Keratinocyte (primary cell): ENCODE results near the gene SEC11A. TPM values are rescaled to one million over a fixed set of nuclear protein-coding genes. Genes with fewer than 3 reads are reported as not detected.

Experiments
- DNase-seq: peaks from one replicate; pipeline ENCODE4 v3.0.0-alpha.2; 2011; ENCODE audit warnings: low read depth, missing footprints, low spot score
- FAIRE-seq: peaks from 2 replicates; lab custom pipeline; 2011; peaks lifted over from hg19 to GRCh38; lab: Jason Lieb, UNC
- H2AFZ ChIP-seq: 2 replicates; pipeline ENCODE4 v1.6.0; 2012; ENCODE audit warnings: low read length, control low read depth, inconsistent platforms; ENCODE audit not compliant: control insufficient read depth
- H3K27ac ChIP-seq: 2 replicates; pipeline ENCODE4 v1.5.1; 2011; ENCODE audit warnings: low read length; ENCODE audit not compliant: control insufficient read depth, insufficient read depth
- H3K27me3 ChIP-seq: 3 replicates; pipeline ENCODE4 v1.6.0; 2011; ENCODE audit warnings: low read length; ENCODE audit not compliant: control insufficient read depth, insufficient read depth; ENCODE audit errors: extremely low read depth
- H3K36me3 ChIP-seq, 2 experiments: 2 replicates in 1 of 2; 3 replicates in 1 of 2; pipeline ENCODE4 v1.5.1; 2011; ENCODE audit warnings: low read length in 2 of 2, mild to moderate bottlenecking in 1 of 2; ENCODE audit not compliant: control insufficient read depth in 2 of 2, insufficient read depth in 2 of 2; ENCODE audit errors: extremely low read depth in 1 of 2
- H3K4me1 ChIP-seq: 3 replicates; pipeline ENCODE4 v1.5.1; 2011; ENCODE audit warnings: low read length; ENCODE audit not compliant: control insufficient read depth, insufficient read depth; ENCODE audit errors: extremely low read depth
- H3K4me2 ChIP-seq: 3 replicates; pipeline ENCODE4 v1.6.0; 2011; ENCODE audit warnings: low read depth, low read length; ENCODE audit not compliant: control insufficient read depth, insufficient read depth; ENCODE audit errors: extremely low read depth
- H3K4me3 ChIP-seq, 3 experiments: fragments of 200-600 bp in 1 of 3; sonication (generic) in 1 of 3; 2 replicates in 2 of 3; 3 replicates in 1 of 3; pipeline ENCODE4 v1.5.1; 2011 to 2016; ENCODE audit warnings: low read length in 3 of 3, mild to moderate bottlenecking in 3 of 3, control low read depth in 2 of 3, inconsistent platforms in 1 of 3, low read depth in 1 of 3, mixed read lengths in 1 of 3, mixed run types in 1 of 3, moderate library complexity in 1 of 3; ENCODE audit not compliant: control insufficient read depth in 2 of 3, insufficient read depth in 2 of 3; ENCODE audit errors: extremely low read depth in 1 of 3
- H3K79me2 ChIP-seq: 2 replicates; pipeline ENCODE4 v1.6.0; 2012; ENCODE audit warnings: low read length; ENCODE audit not compliant: control insufficient read depth, insufficient read depth
- H3K9ac ChIP-seq: 3 replicates; pipeline ENCODE4 v1.6.0; 2011; ENCODE audit warnings: low read length; ENCODE audit not compliant: control insufficient read depth, insufficient read depth; ENCODE audit errors: extremely low read depth
- H3K9me1 ChIP-seq: 3 replicates; pipeline ENCODE4 v1.6.0; 2011; ENCODE audit warnings: low read length; ENCODE audit not compliant: control insufficient read depth, insufficient read depth; ENCODE audit errors: extremely low read depth
- H3K9me3 ChIP-seq: 2 replicates; pipeline ENCODE4 v1.5.1; 2012; ENCODE audit warnings: low read depth, low read length; ENCODE audit not compliant: control insufficient read depth
- H4K20me1 ChIP-seq: 3 replicates; pipeline ENCODE4 v1.6.0; 2011; ENCODE audit warnings: low read length; ENCODE audit not compliant: control insufficient read depth, insufficient read depth; ENCODE audit errors: extremely low read depth
- EZH2 ChIP-seq: IDR thresholded peaks from one replicate; pipeline ENCODE4 v1.6.1; 2012; ENCODE audit warnings: inconsistent platforms, mild to moderate bottlenecking, low read length, moderate library complexity
- dilution Hi-C: fragments of 300-500 bp; cut with MboI; formaldehyde crosslinking; loops from one replicate; pipeline ENCODE4 v1.7.0; 2020; ENCODE audit warnings: low sequenced_read_pairs; ENCODE audit not compliant: extremely low pct_ligation_motif_present
- polyA plus RNA-seq, 5 experiments: library from polyadenylated mRNA; depleted of rRNA in 3 of 5; stranded (reverse) in 3 of 5; stranded (forward) in 1 of 5; unstranded in 1 of 5; fragments of >200 nt; gene quantifications; 1 replicate in 1 of 5; 2 replicates in 3 of 5; 3 replicates in 1 of 5; pipeline versions ENCODE4 v1.2.1 to v1.2.3, GENCODE V29; 2011 to 2012; ENCODE audit warnings: missing spikeins in 2 of 5, low read depth in 1 of 5, low replicate concordance in 1 of 5
- TF ChIP-seq, protein P1 (sequence below), 3 experiments: IDR thresholded peaks in 1 of 3; conservative IDR thresholded peaks in 1 of 3; optimal IDR thresholded peaks in 1 of 3; 2 replicates in 2 of 3; 3 replicates in 1 of 3; pipeline versions ENCODE3 to v1.5.1; 2011; ENCODE audit warnings: low read length in 3 of 3, mild to moderate bottlenecking in 3 of 3, moderate library complexity in 2 of 3, control low read depth in 1 of 3, inconsistent platforms in 1 of 3; ENCODE audit not compliant: insufficient read depth in 2 of 3; ENCODE audit errors: extremely low read depth in 1 of 3

SEC11A gene
- polyA plus RNA-seq, 1 donor (not counting 4 experiments of a cell fraction or from before 2014, with no cell fraction given) = 195 TPM

DNA sequence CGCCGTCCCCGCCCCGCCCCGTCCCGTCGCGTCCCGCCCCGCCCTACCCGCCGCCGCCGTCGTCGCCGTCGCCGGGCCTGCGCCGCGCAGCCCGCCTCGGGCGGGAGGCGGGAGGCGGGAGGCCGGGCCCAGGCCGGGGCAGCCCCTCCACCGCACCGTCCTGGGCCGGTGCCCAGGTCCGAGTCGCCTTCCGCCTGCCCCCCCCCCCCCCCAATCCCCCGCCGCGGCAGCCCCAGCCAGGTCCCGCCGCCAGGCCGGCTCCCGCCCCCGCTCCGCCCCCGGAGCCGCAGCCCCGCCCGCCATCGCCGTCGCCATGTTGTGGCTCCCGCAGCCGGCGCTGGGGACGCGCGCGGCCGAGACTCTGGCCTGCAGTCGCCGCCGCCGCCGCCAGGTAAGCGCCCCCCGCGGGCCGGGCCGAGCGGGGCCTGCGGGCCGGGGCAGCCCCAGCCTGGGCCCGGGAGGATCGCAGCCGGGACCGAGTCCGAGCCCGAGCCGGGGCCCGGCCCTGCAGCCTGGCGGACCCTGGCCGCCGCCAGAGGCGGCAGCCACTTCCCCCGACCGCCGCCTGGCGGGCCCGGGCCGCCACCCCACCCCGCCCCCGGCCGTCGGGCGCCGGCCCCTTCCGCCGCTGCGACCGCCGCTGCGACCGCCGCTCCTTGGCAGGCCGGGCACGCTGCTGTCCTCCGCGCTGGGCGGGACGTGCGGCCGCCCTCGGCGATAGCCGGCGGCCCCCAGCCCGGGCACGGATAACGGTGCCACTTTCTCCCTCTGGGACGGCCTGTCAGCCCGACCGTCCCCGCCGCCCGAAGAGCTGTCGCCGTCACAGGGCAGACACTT lies 32.6 kb upstream of the SEC11A start, which contains the start of gene ZNF592:
Gene ZNF592, plus strand, starts transcription at position 319 of the 837 bp plus-strand sequence. CDS start 34,084 bp downstream, outside the sequence.
- dilution Hi-C loops = no loop called here
- peaks cover 9% of the 10 kb centered on the region for H3K4me1 ChIP-seq

DNA sequence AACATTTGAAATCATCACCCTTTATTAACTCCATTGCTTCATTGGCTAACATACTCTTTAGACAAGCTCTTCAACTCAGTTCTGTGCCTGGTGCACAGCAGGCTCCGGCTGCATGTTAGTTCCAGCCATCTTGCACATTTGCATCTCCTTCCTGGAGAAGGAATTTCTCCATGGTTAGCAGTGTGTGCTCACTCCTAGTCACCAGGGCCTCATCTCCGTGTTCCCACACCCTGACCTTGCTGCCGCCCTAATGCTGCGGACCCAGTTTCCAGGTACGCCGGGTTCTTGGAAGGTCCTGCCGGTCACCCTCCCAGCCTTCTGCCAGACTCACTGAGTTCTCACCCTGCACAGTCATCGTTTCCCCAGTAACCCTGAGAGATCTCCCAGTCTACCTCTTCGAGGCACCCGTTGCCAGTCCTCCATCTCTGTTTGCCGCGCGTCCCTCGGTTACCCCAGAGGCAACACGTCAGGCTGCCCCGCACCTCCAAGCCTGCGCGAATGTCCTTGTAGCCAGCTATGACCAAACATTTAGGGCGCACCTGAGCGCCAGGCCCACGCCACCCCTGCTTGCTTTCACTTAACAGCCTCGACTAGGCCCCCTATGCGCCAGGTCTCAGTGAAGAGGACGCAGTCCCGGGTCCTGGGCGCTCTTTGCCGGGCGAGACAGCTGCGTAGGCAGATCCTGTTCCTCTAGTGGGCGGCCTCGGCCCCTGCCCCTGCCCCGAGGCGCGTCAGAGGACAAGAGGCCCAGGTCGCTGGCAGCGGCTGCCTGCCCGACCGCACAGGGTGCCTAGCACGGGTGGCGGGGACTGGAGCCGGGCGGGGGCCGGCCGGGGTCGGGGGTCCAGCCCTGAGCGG lies 31.7 kb upstream of the SEC11A start:
- Histone ChIP-seq H3K36me3 (no peaks in the 10 kb centered on the region), H2AFZ (peak overlapping the region; percentile 82), H3K4me1 (peaks cover 9% of the 10 kb centered on the region), H3K9me1 (peaks cover 2% of the 10 kb centered on the region), H3K4me3 (peak overlapping the region; percentile 50 to 67 (median 58)), H3K9ac (peak overlapping the region; percentile 89), H3K27ac (peak overlapping the region; percentile 75), H3K27me3 (no peaks in the 10 kb centered on the region), H3K79me2 (peaks cover 39% of the 10 kb centered on the region), H4K20me1 (peaks cover 3% of the 10 kb centered on the region), H3K4me2 (peak overlapping the region; percentile 80), H3K9me3 (no peaks in the 10 kb centered on the region)
- FAIRE-seq (no peak), DNase-seq (no peak)
- no peak for TF ChIP-seq EZH2
- TF ChIP-seq, protein P1, sequence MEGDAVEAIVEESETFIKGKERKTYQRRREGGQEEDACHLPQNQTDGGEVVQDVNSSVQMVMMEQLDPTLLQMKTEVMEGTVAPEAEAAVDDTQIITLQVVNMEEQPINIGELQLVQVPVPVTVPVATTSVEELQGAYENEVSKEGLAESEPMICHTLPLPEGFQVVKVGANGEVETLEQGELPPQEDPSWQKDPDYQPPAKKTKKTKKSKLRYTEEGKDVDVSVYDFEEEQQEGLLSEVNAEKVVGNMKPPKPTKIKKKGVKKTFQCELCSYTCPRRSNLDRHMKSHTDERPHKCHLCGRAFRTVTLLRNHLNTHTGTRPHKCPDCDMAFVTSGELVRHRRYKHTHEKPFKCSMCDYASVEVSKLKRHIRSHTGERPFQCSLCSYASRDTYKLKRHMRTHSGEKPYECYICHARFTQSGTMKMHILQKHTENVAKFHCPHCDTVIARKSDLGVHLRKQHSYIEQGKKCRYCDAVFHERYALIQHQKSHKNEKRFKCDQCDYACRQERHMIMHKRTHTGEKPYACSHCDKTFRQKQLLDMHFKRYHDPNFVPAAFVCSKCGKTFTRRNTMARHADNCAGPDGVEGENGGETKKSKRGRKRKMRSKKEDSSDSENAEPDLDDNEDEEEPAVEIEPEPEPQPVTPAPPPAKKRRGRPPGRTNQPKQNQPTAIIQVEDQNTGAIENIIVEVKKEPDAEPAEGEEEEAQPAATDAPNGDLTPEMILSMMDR (optimal IDR thresholded peaks at IDR 0.05 in 1 of 3, IDR thresholded peaks at IDR 0.05 in 1 of 3, conservative IDR thresholded peaks at IDR 0.05 in 1 of 3; ENCODE audit: extremely low read depth in 1 of 3, insufficient read depth in 2 of 3, low read length in 3 of 3) = no peak
- dilution Hi-C loops = no loop called here

More for the DNA sequence above, 32.6 kb upstream of the SEC11A start, which contains the start of gene ZNF592:
- Histone ChIP-seq H3K27me3 (no peaks in the 10 kb centered on the region), H3K9me1 (peaks cover 3% of the 10 kb centered on the region), H4K20me1 (peaks cover 3% of the 10 kb centered on the region), H3K4me3 (peak within 1 kb of the TSS; percentile 91 to 97 (median 91)), H3K9me3 (no peaks in the 10 kb centered on the region), H3K4me2 (peak within 1 kb of the TSS; percentile 80), H2AFZ (peak within 1 kb of the TSS; percentile 82), H3K9ac (peak within 1 kb of the TSS; percentile 89), H3K36me3 (no peaks in the 10 kb centered on the region), H3K27ac (peak within 1 kb of the TSS; percentile 75), H3K79me2 (peaks cover 47% of the 10 kb centered on the region)
- TF ChIP-seq, protein P1 (optimal IDR thresholded peaks at IDR 0.05 in 1 of 3, IDR thresholded peaks at IDR 0.05 in 1 of 3, conservative IDR thresholded peaks at IDR 0.05 in 1 of 3; ENCODE audit: extremely low read depth in 1 of 3, insufficient read depth in 2 of 3, low read length in 3 of 3) = peak in 2 of 3 experiments; percentile 1 to 7
- no peak for TF ChIP-seq EZH2
- no peak for FAIRE-seq
- no peak for DNase-seq
